Fibroblast of pulmonary artery (primary cell): Measurements from ENCODE around the gene RPL29.

Experiments used
- DNase-seq: peaks from one replicate; pipeline ENCODE4 v3.0.0-alpha.2; 2010; ENCODE audit warnings: low read depth
- H3K4me3 ChIP-seq: replicated peaks from 2 replicates; pipeline ENCODE4 v1.5.1; 2011; ENCODE audit warnings: low read depth, mild to moderate bottlenecking, control low read depth, low read length, moderate library complexity
- TF ChIP-seq, protein P1 (sequence below): IDR thresholded peaks from 2 replicates; pipeline ENCODE4 v1.5.1; 2011; ENCODE audit warnings: mild to moderate bottlenecking, control low read depth, low read length, inconsistent platforms; ENCODE audit errors: missing control alignments

Gene RPL29

DNA sequence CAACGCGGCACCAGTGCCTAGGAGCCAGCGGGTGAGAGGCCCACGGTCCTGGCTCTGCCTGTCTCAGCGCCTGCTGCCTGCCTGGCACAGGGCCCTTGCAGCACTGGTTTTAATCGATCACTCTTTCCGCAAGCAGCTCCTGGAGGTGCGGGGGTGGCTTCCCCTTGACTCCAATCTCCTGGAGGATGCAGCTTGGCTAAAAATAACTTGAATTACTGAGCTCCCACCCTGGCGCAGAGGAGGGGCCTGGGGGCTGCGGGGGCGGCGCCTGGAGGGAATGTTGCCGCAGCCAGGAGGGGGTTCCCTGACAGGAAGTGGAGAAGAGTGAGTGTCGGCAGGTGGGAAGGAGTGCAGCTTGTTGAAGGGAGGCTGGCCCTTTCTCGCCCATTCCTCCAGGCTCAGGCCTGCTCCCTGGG is 9.9 kb upstream of the RPL29 start:
- H3K4me3 ChIP-seq, result no peak overlapping the region
- TF ChIP-seq, protein P1, sequence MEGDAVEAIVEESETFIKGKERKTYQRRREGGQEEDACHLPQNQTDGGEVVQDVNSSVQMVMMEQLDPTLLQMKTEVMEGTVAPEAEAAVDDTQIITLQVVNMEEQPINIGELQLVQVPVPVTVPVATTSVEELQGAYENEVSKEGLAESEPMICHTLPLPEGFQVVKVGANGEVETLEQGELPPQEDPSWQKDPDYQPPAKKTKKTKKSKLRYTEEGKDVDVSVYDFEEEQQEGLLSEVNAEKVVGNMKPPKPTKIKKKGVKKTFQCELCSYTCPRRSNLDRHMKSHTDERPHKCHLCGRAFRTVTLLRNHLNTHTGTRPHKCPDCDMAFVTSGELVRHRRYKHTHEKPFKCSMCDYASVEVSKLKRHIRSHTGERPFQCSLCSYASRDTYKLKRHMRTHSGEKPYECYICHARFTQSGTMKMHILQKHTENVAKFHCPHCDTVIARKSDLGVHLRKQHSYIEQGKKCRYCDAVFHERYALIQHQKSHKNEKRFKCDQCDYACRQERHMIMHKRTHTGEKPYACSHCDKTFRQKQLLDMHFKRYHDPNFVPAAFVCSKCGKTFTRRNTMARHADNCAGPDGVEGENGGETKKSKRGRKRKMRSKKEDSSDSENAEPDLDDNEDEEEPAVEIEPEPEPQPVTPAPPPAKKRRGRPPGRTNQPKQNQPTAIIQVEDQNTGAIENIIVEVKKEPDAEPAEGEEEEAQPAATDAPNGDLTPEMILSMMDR, result no peak
- peak; percentile 61 for DNase-seq

GRCh38 chr3:52004906-52005395 is 9.3 kb upstream of the RPL29 start:
- TF ChIP-seq, protein P1, result no peak
- no peak overlapping the region for H3K4me3 ChIP-seq
- no peak for DNase-seq

- peak; percentile 69 for DNase-seq
- TF ChIP-seq, protein P1, result peak; percentile 69
Measured at GRCh38 chr3:52004163-52004787, 8.6 kb upstream of the RPL29 start.

DNA sequence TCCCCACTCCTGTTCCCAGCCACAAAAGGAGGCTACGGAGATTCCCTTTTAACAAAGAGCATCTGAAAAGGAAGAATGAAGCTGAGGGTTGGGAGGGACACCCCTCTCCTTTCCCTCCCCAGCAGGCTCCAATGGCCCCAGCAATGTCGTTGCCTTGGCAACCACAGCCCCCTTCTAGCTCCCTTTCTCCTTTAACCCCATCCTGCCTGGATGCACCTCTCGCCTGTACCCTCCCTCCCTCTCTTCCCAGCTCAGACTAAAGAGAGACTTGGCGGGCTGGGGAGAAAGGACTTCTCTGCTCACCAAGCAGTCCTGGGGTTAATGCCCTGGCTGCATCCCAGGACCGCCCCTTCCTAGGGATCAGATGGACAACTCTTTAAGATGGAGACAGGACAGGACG is 7.1 kb upstream of the RPL29 start:
- TF ChIP-seq, protein P1, result no peak
- DNase-seq, result no peak
- H3K4me3 ChIP-seq, result no peak overlapping the region

More at GRCh38 chr3:52004163-52004787, 8.6 kb upstream of the RPL29 start:
- no peak overlapping the region for H3K4me3 ChIP-seq

- H3K4me3 ChIP-seq, result no peak overlapping the region
- TF ChIP-seq, protein P1, result peak; percentile 76
- DNase-seq, result peak; percentile 61
Measured at GRCh38 chr3:52001443-52001974, 5.8 kb upstream of the RPL29 start.

- no peak for DNase-seq
- H3K4me3 ChIP-seq, result no peak overlapping the region
- TF ChIP-seq, protein P1, result no peak
Measured at GRCh38 chr3:51999846-52000245, 4.2 kb upstream of the RPL29 start.

DNA sequence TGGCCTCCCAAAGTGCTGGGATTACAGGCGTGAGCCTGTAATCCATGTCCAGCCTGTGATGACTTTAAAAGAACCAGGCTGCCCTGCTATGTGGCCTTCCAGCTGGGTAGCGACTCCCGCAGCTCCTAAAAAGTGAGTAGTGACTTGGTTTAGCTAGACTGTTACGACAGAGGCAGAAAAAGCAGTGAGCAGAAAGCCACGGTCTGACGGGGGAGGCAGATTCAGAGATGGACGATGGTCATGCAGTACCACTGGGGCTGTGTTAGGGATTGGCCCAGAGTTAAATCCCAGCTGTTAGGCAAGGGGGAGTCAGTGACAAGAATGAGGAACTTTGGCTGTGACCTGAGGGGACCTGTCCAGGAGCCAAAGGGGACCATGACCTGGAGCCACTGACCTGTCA is 3.1 kb upstream of the RPL29 start:
- TF ChIP-seq, protein P1, result no peak

More for the DNA sequence above, 3.1 kb upstream of the RPL29 start:
- H3K4me3 ChIP-seq, result no peak overlapping the region
- DNase-seq, result no peak
